ENCODE data around the gene HCST. TPM values are rescaled to one million over a fixed set of nuclear protein-coding genes. Genes with fewer than 3 reads are reported as not detected.

The HCST gene
- total and polyA plus RNA-seq, 4 donors, result 2.0 to 13.3 (median 3.8) TPM

DNA sequence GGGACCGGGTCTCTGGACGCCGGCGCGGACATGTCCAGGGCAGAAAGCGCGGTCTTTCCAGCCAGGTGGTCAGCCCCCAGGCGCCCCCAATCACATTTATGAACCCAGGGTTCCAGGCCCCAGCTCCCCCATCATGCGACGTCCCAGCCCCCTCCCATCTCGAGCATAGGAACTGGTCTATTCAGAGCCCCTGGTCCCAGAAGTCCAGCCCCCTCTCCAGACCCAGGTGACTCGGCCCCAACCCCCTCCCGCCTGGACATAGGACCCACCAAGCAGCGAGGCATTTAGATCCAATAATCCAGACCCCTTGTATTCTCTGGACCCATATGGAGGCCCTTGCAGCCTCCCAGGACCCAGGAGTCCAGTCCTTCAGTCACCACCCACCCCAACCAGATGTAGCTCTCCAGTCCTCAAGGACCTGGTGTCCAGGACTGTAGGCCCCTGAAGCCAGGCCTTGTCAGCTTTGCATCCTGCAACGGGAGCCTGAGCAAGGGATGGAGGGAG, 33.5 kb upstream of the HCST start:
- Histone ChIP-seq H3K4me1 (ENCODE audit: control insufficient read depth in 4 of 4, insufficient read depth in 4 of 4, low read length in 3 of 4) (peaks cover 3 to 17% (median 10%) of the 10 kb centered on the region in 4 donors), H3K9me3 (ENCODE audit: control insufficient read depth in 4 of 4, low read length in 3 of 4) (no peaks in the 10 kb centered on the region), H3K27ac (ENCODE audit: low read depth in 1 of 2, low read length in 2 of 2) (no peak overlapping the region), H3K4me3 (ENCODE audit: low read depth in 1 of 3, low read length in 3 of 3) (peak overlapping the region in 1 of 3 donors; percentile 57), H3K36me3 (ENCODE audit: control insufficient read depth in 4 of 4, insufficient read depth in 3 of 4, low read depth in 1 of 4, low read length in 3 of 4) (no peaks in the 10 kb centered on the region), H3K9ac (ENCODE audit: low read depth in 1 of 2, low read length in 2 of 2) (no peak overlapping the region), H3K27me3 (ENCODE audit: control insufficient read depth in 4 of 4, insufficient read depth in 4 of 4, low read length in 3 of 4) (peaks cover 0 to 3% (median 2%) of the 10 kb centered on the region in 4 donors)
- no peak for TF ChIP-seq EGR1 (IDR thresholded peaks at IDR 0.05; ENCODE audit: low read depth in 2 of 2)
- TF ChIP-seq, protein P1, sequence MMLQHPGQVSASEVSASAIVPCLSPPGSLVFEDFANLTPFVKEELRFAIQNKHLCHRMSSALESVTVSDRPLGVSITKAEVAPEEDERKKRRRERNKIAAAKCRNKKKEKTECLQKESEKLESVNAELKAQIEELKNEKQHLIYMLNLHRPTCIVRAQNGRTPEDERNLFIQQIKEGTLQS (IDR thresholded peaks at IDR 0.05), result no peak
- no peak for TF ChIP-seq HNF4G (IDR thresholded peaks at IDR 0.05)
- no peak for TF ChIP-seq YY1 (IDR thresholded peaks at IDR 0.05)
- TF ChIP-seq HNF4A (conservative IDR thresholded peaks at IDR 0.05), result no peak
- TF ChIP-seq, protein P2, sequence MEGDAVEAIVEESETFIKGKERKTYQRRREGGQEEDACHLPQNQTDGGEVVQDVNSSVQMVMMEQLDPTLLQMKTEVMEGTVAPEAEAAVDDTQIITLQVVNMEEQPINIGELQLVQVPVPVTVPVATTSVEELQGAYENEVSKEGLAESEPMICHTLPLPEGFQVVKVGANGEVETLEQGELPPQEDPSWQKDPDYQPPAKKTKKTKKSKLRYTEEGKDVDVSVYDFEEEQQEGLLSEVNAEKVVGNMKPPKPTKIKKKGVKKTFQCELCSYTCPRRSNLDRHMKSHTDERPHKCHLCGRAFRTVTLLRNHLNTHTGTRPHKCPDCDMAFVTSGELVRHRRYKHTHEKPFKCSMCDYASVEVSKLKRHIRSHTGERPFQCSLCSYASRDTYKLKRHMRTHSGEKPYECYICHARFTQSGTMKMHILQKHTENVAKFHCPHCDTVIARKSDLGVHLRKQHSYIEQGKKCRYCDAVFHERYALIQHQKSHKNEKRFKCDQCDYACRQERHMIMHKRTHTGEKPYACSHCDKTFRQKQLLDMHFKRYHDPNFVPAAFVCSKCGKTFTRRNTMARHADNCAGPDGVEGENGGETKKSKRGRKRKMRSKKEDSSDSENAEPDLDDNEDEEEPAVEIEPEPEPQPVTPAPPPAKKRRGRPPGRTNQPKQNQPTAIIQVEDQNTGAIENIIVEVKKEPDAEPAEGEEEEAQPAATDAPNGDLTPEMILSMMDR (IDR thresholded peaks at IDR 0.05; ENCODE audit: low read depth, low read length, missing input control), result no peak
- TF ChIP-seq JUND (IDR thresholded peaks at IDR 0.05), result no peak
- no peak for TF ChIP-seq NR2F2 (IDR thresholded peaks at IDR 0.05)
- TF ChIP-seq GABPA (IDR thresholded peaks at IDR 0.05 in 1 of 2, conservative IDR thresholded peaks at IDR 0.05 in 1 of 2), result no peak
- TF ChIP-seq SP1 (IDR thresholded peaks at IDR 0.05), result no peak
- TF ChIP-seq FOXA2 (IDR thresholded peaks at IDR 0.05), result no peak
- TF ChIP-seq REST (IDR thresholded peaks at IDR 0.05), result no peak
- TF ChIP-seq MAX (IDR thresholded peaks at IDR 0.05), result no peak
- no peak for TF ChIP-seq FOXA1 (IDR thresholded peaks at IDR 0.05)
- TF ChIP-seq RAD21 (IDR thresholded peaks at IDR 0.05), result no peak
- TF ChIP-seq, protein P3, sequence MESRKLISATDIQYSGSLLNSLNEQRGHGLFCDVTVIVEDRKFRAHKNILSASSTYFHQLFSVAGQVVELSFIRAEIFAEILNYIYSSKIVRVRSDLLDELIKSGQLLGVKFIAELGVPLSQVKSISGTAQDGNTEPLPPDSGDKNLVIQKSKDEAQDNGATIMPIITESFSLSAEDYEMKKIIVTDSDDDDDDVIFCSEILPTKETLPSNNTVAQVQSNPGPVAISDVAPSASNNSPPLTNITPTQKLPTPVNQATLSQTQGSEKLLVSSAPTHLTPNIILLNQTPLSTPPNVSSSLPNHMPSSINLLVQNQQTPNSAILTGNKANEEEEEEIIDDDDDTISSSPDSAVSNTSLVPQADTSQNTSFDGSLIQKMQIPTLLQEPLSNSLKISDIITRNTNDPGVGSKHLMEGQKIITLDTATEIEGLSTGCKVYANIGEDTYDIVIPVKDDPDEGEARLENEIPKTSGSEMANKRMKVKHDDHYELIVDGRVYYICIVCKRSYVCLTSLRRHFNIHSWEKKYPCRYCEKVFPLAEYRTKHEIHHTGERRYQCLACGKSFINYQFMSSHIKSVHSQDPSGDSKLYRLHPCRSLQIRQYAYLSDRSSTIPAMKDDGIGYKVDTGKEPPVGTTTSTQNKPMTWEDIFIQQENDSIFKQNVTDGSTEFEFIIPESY (IDR thresholded peaks at IDR 0.05), result no peak
- no peak for TF ChIP-seq TAF1 (conservative IDR thresholded peaks at IDR 0.05)
- TF ChIP-seq RXRA (IDR thresholded peaks at IDR 0.05), result no peak
- DNase-seq (ENCODE audit: low spot score), result no peak
- 5% methylated on average over 15 of the region's 15 CpGs for WGBS
